ENCODE measurements around the gene COX8C.
"Not testable (repeated sequence)": the region's sequence is repeated elsewhere in the genome, so short reads cannot be mapped to it uniquely, and the experiment has no call there.

DNA sequence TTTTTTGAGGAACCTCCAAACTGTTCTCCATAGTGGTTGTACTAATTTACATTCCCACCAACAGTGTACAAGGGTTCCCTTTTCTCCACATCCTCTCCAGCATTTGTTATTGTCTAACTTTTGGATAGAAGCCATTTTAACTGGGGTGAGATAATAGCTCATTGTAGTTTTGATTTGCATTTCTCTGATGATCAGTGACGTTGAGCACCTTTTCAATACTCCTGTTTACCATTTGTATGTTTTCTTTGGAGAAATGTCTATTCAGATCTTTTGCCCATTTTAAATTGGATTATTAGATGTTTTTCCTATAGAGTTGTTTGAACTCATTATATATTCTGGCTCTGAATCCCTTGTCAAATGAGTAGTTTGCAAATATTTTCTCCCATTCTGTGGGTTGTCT, 37.3 kb downstream of the COX8C start:
- TF ChIP-seq, protein P1, sequence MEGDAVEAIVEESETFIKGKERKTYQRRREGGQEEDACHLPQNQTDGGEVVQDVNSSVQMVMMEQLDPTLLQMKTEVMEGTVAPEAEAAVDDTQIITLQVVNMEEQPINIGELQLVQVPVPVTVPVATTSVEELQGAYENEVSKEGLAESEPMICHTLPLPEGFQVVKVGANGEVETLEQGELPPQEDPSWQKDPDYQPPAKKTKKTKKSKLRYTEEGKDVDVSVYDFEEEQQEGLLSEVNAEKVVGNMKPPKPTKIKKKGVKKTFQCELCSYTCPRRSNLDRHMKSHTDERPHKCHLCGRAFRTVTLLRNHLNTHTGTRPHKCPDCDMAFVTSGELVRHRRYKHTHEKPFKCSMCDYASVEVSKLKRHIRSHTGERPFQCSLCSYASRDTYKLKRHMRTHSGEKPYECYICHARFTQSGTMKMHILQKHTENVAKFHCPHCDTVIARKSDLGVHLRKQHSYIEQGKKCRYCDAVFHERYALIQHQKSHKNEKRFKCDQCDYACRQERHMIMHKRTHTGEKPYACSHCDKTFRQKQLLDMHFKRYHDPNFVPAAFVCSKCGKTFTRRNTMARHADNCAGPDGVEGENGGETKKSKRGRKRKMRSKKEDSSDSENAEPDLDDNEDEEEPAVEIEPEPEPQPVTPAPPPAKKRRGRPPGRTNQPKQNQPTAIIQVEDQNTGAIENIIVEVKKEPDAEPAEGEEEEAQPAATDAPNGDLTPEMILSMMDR (IDR thresholded peaks at IDR 0.05): not testable (repeated sequence)
- TF ChIP-seq POLR2A (IDR thresholded peaks at IDR 0.05): not testable (repeated sequence)
